GM12878 (cell line): ENCODE data around the gene SAC3D1. TPM values are rescaled to one million over a fixed set of nuclear protein-coding genes. Genes with fewer than 3 reads are reported as not detected.
A peak's percentile ranks its signal among the peaks of the same experiment; 100 is the strongest.

Experiments used
- ATF2 ChIP-seq: IDR thresholded peaks from 2 replicates; pipeline ENCODE4 v1.6.1; 2012; ENCODE audit warnings: low read length, inconsistent platforms
- BACH1 ChIP-seq: fragments of 450-650 bp; IDR thresholded peaks from 2 replicates; pipeline ENCODE4 v1.6.1; 2017; ENCODE audit warnings: mild to moderate bottlenecking, borderline replicate concordance
- CBFB ChIP-seq: IDR thresholded peaks from 2 replicates; pipeline ENCODE4 v1.6.1; 2016; ENCODE audit warnings: antibody characterized with exemption, low read depth
- E4F1 ChIP-seq: fragments of 450-650 bp; IDR thresholded peaks from 2 replicates; pipeline ENCODE4 v1.6.1; 2018; ENCODE audit warnings: borderline replicate concordance, mild to moderate bottlenecking; ENCODE audit not compliant: partially characterized antibody
- IKZF2 ChIP-seq, 2 experiments: fragments of 450-650 bp; IDR thresholded peaks; 2 replicates each; pipeline ENCODE4 v1.6.1; 2017; ENCODE audit warnings: mild to moderate bottlenecking in 2 of 2, moderate library complexity in 2 of 2
- JUND ChIP-seq: IDR thresholded peaks from 2 replicates; pipeline ENCODE4 v1.6.1; 2012; ENCODE audit warnings: low read depth, mild to moderate bottlenecking, low read length, improper control_type of control experiment, moderate library complexity
- NFXL1 ChIP-seq: fragments of 450-650 bp; IDR thresholded peaks from 2 replicates; pipeline ENCODE4 v1.6.1; 2017; ENCODE audit warnings: antibody characterized with exemption, mild to moderate bottlenecking, borderline replicate concordance
- NR2C1 ChIP-seq: fragments of 450-650 bp; IDR thresholded peaks from 2 replicates; pipeline ENCODE4 v1.6.1; 2017; ENCODE audit warnings: antibody characterized with exemption, mild to moderate bottlenecking, moderate library complexity
- POLR2AphosphoS5 ChIP-seq: IDR thresholded peaks from 2 replicates; pipeline ENCODE4 v1.6.1; 2011; ENCODE audit warnings: mild to moderate bottlenecking, low read length, inconsistent platforms
- RBBP5 ChIP-seq: fragments of 200-600 bp; sonication (generic); conservative IDR thresholded peaks from 2 replicates; pipeline ENCODE4 v1.6.1; 2016
- RELA ChIP-seq: fragments of 450-650 bp; IDR thresholded peaks from 2 replicates; pipeline ENCODE4 v1.8.0; 2014; ENCODE audit warnings: borderline replicate concordance; ENCODE audit not compliant: partially characterized antibody
- SMARCA5 ChIP-seq: fragments of 450-650 bp; IDR thresholded peaks from 2 replicates; pipeline ENCODE4 v1.6.1; 2017; ENCODE audit warnings: mild to moderate bottlenecking
- SPI1 ChIP-seq: IDR thresholded peaks from 2 replicates; pipeline ENCODE4 v1.6.1; 2011; ENCODE audit warnings: low read depth, mild to moderate bottlenecking, low read length, moderate library complexity, borderline replicate concordance; ENCODE audit not compliant: insufficient read depth
- TAF1 ChIP-seq: IDR thresholded peaks from 2 replicates; pipeline ENCODE4 v1.6.1; 2011; ENCODE audit warnings: mild to moderate bottlenecking, low read depth, low read length, borderline replicate concordance
- TCF12 ChIP-seq: IDR thresholded peaks from 2 replicates; pipeline ENCODE4 v1.6.1; 2011; ENCODE audit warnings: low read depth, mild to moderate bottlenecking, low read length
- TCF7 ChIP-seq: IDR thresholded peaks from 2 replicates; pipeline ENCODE4 v1.6.1; 2014; ENCODE audit warnings: antibody characterized with exemption, borderline replicate concordance
- polyA plus RNA-seq, 11 experiments: library from polyadenylated mRNA; depleted of rRNA in 4 of 11; unstranded in 6 of 11; stranded (reverse) in 5 of 11; fragments of >200 nt; fragmentation: Nextera tagmentation in 4 of 11; fragmentation: Illumina TruSeq in 1 of 11; extraction: Ambion mirVana in 4 of 11; extraction: Trizol in 1 of 11; gene quantifications; 1 replicate in 1 of 11; 2 replicates in 10 of 11; pipeline versions ENCODE4 v1.2.1 to v1.2.3, GENCODE V29; 2011 to 2016; ENCODE audit warnings: inconsistent platforms in 2 of 11, missing spikeins in 2 of 11, low read depth in 1 of 11
- total RNA-seq, 4 experiments: library from RNA; depleted of rRNA in 3 of 4; stranded (reverse); fragments of >200 nt in 3 of 4; fragmentation: Illumina TruSeq in 1 of 4; extraction: Trizol in 1 of 4; gene quantifications; 2 replicates each; pipeline versions ENCODE4 v1.2.1 to v1.2.3, GENCODE V29; 2013 to 2021
- TF ChIP-seq, protein P1 (sequence below): fragments of 450-650 bp; IDR thresholded peaks from 2 replicates; pipeline ENCODE4 v1.6.1; 2017; ENCODE audit warnings: low read depth, mild to moderate bottlenecking, moderate library complexity
- TF ChIP-seq, protein P2 (sequence below): fragments of 450-650 bp; IDR thresholded peaks from 2 replicates; pipeline ENCODE4 v1.6.1; 2016; ENCODE audit warnings: mild to moderate bottlenecking

SAC3D1 gene
- total and polyA plus RNA-seq, 10 of the 15 experiments (the other 5 are each of a cell fraction or from before 2014, with no cell fraction given), result 0.16 to 44.6 (median 12.1) TPM

GRCh38 chr11:65013888-65014725, 26.9 kb upstream of the SAC3D1 start, which contains the start of gene ARL2 (continued):
- no peak for TF ChIP-seq JUND
- TF ChIP-seq POLR2AphosphoS5, result peak; percentile 47; the same call in 1 of the 2 replicates
- TF ChIP-seq, protein P1, sequence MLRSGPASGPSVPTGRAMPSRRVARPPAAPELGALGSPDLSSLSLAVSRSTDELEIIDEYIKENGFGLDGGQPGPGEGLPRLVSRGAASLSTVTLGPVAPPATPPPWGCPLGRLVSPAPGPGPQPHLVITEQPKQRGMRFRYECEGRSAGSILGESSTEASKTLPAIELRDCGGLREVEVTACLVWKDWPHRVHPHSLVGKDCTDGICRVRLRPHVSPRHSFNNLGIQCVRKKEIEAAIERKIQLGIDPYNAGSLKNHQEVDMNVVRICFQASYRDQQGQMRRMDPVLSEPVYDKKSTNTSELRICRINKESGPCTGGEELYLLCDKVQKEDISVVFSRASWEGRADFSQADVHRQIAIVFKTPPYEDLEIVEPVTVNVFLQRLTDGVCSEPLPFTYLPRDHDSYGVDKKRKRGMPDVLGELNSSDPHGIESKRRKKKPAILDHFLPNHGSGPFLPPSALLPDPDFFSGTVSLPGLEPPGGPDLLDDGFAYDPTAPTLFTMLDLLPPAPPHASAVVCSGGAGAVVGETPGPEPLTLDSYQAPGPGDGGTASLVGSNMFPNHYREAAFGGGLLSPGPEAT, result no peak
- 0 out of 2 replicates have a peak, but pooled peaks have one; percentile 63 for TF ChIP-seq TCF12
- no peak for TF ChIP-seq RBBP5
- TF ChIP-seq CBFB, result no peak; the same call in 1 of the 2 replicates
- TF ChIP-seq SPI1, result peak; percentile 34; the same call in 1 of the 2 replicates
- no peak for TF ChIP-seq TCF7
- no peak; a peak in 1 of 4 replicates for TF ChIP-seq IKZF2 (IDR thresholded peaks at IDR 0.05)
- 0 out of 2 replicates have a peak, but pooled peaks have one; percentile 44 for TF ChIP-seq TAF1
- peak; percentile 20; the same call in 1 of the 2 replicates for TF ChIP-seq NR2C1
- no peak for TF ChIP-seq ATF2
- TF ChIP-seq BACH1, result peak; percentile 82
- TF ChIP-seq NFXL1, result 0 out of 2 replicates have a peak, but pooled peaks have one; percentile 22
- TF ChIP-seq, protein P2, sequence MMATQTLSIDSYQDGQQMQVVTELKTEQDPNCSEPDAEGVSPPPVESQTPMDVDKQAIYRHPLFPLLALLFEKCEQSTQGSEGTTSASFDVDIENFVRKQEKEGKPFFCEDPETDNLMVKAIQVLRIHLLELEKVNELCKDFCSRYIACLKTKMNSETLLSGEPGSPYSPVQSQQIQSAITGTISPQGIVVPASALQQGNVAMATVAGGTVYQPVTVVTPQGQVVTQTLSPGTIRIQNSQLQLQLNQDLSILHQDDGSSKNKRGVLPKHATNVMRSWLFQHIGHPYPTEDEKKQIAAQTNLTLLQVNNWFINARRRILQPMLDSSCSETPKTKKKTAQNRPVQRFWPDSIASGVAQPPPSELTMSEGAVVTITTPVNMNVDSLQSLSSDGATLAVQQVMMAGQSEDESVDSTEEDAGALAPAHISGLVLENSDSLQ, result peak; percentile 52; the same call in 1 of the 2 replicates
- peak; percentile 9 for TF ChIP-seq E4F1
- peak; percentile 84 for TF ChIP-seq SMARCA5
- peak; percentile 7 for TF ChIP-seq RELA
